ENCODE data around the gene ACTG1.
A peak's percentile ranks its signal among the peaks of the same experiment; 100 is the strongest.

Gene ACTG1

DNA sequence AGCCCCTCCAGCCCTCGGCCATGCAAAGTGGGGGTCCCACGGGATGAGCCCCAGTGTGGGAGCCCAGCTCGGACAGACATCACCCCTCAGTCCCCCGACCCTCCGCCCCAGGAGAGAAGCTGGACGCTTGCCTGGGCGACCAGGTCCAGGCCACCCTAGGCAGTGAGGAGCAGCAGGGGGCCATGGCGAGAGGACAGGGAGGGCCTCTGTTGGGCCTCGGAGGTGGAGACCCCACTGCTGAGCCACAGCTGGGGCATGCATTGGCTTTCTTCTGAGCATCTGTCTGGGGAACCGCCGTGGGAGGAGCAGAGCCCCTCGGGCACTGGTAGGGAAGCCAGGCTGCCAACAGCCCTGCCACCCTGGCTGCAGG, 13.0 kb downstream of the ACTG1 start:
- no peak for DNase-seq (ENCODE audit: extremely low read depth in 1 of 2, low read depth in 1 of 2)

DNA sequence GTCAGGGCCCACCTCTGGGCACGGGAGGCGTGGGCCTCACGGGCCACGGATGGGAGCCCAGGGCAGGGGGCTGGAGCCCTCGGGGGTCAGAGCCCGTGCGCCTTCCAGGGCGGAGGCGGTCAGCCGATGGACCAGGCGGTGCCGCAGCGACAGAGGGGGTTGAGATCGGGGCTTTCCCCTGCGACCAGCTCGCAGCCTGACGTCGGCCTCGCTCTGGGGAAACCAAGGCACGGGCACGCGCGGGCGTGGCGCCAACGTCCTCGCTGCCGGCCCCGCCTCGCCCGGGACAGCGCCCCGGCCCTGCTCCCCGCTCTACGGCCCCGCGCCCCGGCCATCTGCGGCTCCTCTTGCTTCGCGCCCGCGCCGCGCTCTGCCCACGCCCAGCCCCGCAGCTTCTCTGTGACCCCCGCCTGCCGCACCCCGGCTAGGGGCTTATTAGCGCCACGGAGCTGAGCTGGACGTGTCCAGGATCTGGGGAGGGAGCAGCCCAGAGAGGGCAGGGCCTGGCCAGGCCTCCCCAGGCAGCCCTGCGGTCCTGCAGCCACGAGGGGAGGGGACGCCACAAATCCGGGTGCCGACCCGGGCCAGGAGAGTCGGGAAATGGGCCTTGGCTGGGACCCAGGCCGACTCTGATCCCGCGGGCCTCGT, 13.5 kb downstream of the ACTG1 start:
- no peak for DNase-seq (ENCODE audit: extremely low read depth in 1 of 2, low read depth in 1 of 2)

DNA sequence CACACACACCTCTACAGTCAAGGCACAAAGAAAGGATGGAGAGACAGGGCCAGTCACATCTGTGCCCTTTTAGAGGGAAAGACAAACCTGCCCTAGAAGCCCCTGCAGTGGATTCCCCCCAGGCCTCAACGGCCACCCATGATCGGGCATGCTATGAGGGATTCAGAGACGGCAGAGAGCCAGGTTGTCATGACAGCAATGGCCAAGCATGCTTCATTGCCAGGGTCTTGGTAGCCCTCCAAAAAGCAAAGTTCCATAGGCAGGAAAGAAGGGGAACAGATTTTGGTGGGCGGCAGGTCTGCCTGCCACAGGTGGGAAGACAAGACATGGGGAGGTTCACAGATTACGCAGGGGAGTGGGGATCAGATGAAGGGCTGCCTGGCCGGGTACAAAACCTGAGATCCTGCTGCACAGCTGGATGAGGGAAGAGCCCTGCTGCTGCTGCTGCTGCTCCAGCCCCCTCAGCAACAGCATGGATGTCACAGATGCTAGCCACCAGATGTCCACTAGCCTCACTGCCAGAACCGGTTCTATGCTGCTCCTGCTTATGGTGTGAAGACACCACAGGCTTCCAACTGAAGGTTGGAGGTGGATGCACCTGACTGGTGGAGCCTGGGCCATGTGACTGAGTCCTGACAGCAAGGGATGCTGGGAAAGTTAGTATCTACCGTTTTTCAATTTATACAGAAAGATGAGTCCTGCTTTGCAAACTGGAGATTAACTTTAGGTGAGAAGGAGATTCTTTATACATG, 17.8 kb downstream of the ACTG1 start:
- no peak for DNase-seq (ENCODE audit: extremely low read depth in 1 of 2, low read depth in 1 of 2)

DNA sequence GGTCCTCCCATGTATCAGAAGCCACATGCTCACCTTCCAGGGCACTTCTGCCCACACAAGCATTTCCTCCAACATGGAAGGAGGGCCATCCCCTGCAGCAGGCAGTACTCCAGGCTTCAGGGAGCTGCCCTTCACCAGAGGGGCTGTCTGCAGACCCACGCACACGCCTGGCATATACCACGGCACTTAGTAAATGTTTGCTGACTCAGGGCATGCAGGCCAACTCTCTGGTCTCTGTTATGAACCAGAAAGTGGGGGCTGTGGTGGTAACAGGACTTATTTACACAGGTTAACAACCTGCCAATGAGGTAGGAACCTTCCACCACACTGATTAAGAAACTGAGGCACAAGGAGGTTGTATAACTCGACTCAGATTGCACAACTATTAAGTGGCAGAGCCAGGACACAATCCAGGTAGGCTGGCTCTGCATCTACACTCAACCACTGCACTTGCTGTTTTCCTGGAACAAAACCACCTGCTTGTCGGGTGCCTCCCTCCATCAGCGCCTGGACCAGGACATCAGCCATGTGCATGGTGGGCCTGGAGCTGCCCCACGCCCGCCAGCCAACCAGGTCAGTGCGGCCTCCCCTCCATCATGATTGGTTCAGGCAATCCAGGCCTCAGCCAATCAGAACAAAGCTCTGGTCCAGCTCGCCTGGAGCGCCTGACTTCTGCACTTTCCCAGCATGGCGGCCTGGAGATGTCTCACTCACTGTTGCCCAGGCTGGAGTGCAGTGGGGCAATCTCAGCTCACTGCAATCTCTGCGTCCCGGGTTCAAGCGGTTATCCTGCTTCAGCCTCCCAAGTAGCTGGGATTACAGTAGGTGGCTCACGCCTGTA, 19.2 kb downstream of the ACTG1 start:
- no peak for DNase-seq (ENCODE audit: extremely low read depth in 1 of 2, low read depth in 1 of 2)

DNA sequence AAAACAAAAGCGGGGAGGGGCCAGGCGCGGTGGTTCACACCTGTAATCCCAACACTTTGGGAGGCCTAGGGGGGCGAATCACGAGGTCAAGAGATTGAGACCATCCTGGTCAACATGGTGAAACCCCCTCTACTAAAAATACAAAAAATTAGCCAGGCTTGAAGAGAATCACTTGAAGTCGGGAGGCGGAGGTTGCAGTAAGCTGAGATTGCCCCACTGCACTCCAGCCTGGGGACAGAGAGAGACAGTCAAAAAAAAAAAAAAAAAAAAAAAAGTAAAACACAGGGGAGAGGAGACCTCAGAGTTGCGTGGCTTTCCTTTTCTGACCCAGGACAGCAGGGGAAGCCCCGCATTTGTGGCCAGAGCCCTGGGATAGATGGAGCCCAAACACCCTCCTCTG, 19.9 kb downstream of the ACTG1 start:
- no peak for DNase-seq (ENCODE audit: extremely low read depth in 1 of 2, low read depth in 1 of 2)

DNA sequence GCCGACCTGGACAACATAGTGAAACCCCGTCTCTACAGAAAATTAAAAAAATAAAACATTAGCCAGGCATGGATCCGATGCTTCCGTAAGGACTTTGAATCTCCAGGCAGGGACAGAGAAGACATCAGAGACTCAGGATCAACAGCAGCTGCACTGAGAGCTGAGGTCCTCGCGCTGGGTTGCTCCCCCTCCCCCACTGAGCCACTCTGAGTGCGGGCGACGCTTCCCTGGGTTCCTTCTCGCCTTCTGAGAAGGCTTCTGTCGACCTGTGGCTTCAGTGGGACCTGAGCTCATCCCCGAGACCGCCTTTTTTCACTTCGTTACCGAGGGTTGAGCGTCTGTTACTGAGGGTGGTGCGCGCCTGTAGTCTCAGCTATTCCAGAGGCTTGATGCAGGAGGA, 20.4 kb downstream of the ACTG1 start:
- no peak for DNase-seq (ENCODE audit: extremely low read depth in 1 of 2, low read depth in 1 of 2)

DNA sequence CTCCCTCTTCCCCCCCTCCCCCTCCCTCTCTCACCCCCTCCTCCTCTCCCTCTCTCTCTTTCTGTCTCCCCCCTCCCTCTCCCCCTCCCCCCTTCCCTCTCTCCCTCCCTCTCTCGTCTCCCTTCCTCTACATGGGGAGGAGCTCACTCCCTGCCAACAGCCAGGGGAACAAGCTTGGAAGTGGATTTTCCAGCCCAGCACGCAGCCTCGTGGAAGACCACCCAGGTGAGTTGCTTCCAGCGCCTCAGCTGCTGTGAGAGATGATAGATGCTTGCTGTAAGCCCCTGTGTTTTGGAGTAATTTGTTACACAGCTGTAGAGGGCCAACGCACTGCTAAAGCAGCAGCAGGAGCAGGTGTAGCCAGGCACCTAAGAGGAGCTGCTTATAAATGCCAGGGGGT, 20.8 kb downstream of the ACTG1 start:
- DNase-seq (ENCODE audit: extremely low read depth in 1 of 2, low read depth in 1 of 2) = no peak

DNA sequence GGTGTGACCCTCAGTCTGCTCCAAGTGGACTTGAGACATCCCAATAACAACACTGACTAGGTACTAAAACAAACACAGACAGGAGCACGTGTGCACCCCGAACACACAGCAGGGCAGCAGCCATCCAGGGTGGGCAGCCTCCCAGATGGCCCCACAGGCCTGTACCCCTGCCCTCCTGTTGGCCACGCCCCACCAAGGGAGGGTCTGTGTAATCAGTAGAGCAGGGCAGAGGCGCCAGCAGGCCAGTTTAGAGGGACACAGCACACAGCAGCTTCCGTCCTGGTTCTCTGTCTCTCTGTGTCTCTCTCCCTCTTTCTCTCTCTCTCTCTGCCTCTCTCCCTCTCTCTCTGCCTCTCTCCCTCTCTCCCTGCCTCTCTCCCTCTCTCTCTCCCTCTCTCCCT, 21.4 kb downstream of the ACTG1 start:
- DNase-seq (ENCODE audit: extremely low read depth in 1 of 2, low read depth in 1 of 2) = no peak

DNA sequence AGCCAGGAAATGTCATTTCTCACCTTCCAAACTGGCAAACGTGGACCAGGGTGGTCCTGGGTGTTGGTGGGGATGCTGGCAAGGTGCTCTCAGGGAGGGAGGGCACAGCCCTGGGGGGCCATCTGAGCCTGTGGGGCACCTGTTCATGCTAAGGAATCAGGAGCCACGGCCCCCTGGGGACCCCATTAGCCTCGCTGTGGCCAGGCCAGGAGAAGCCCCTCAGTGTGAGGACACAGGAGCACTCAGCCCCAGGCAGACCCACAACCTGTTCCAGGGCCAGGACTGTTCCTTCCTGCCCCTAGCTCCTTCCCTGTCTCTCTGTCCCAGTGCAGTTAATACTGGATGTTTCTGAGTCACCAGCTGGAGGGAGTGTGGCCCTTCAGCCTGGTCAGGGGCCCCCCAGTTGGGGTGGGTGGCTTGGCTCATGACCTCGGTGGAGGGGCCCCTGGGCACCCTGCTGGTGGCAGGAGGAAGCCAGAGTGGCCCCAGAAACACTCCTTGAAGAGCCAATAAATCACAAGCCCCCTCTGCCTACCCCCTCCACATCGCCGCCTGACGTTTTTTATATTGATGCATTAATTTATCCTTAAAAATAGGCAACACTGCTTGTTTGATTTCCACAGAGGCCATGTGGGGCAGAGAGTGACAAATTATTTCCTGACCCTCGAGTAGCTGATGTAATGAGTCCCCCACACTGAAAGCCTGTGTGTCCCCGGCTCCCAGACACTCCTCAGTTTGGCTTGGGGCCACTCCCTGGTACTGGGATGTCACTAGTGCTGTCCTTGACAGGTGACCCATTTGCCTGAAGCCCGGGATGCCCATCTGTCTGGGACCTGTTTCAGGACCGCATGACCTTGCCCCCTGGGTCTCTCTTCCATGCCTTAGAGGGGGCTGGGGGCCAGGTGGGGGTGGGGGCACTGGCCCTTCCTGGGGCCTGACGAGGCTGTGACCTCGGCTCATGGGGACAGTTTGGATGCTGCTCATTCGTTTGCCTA, 22.3 kb downstream of the ACTG1 start:
- DNase-seq (ENCODE audit: extremely low read depth in 1 of 2, low read depth in 1 of 2) = no peak

DNA sequence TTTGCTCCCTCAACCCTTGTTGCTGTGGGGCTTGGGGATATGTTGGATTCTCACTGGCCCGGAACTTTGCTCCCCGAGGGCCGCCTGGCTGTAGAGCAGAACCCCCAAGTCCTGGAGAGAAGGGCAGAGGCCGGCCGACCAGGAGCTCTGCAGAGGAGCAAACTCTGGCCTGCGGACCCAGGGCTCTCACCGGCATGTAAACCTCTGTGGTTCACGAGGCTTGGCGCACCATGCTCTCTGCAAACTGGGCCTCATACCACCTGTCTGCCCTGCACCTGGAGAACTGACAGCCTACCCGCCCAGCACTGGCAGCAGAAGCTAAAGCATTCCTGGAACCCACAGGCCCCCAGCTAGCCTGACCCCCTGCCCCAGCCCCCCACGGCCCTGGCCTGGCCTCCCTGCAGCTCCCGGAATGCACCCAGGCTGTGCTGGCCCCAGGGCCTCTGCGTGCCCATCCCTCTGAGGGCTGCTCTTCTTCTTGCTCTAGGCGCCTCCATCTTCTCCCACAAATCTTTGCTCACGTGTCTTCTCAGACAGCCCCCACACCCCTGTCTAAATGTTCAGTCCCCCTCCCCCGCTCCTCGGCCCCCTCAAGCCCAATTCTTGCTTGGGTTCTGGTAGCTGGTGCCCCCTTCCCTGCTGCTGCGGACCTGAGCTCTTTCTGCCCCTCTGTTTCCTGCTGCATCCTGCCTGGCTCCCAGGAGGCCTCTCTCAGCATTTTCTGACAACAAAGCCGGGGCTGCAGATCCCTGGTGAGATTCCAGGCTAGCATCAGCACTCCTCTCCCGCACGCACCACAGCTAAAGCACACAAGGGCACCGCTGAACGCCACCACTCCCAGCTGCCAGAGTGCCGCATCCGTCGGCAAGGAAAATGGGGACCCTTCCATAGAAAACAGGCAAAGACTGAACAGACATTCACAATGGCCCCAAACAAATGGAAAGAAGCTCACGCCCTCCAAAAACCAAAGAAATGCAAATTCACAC, 23.3 kb downstream of the ACTG1 start:
- DNase-seq (ENCODE audit: extremely low read depth in 1 of 2, low read depth in 1 of 2) = no peak

DNA sequence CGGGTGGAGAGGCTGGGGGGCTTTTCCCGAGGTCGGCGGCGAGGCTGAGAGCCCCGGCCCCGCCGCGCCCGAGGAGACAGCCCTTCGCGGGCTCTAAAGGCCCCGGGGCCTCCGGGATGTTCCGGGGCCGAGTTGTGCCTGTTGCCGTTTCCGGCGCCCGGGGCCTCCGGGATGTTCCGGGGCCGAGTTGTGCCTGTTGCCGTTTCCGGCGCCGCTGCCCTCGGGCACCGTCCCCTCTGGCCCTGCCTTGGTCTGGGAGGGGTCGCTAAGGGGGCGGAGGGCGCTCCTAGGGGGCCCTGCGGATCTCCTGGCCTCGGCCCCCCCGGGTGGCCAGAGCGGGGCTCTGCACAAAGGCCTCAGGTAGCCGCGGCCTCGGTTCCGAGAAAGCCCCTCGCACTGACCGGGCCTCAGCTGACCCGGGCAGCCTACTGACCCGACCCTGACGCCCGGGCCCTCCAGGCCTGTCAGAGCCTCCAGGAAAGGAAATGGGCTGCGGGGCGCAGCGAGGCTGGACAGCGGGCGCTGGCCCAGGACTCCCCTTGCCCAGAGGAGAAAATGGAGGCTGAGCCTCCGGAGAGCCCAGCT, 24.2 kb downstream of the ACTG1 start:
- no peak for DNase-seq (ENCODE audit: extremely low read depth in 1 of 2, low read depth in 1 of 2)

DNA sequence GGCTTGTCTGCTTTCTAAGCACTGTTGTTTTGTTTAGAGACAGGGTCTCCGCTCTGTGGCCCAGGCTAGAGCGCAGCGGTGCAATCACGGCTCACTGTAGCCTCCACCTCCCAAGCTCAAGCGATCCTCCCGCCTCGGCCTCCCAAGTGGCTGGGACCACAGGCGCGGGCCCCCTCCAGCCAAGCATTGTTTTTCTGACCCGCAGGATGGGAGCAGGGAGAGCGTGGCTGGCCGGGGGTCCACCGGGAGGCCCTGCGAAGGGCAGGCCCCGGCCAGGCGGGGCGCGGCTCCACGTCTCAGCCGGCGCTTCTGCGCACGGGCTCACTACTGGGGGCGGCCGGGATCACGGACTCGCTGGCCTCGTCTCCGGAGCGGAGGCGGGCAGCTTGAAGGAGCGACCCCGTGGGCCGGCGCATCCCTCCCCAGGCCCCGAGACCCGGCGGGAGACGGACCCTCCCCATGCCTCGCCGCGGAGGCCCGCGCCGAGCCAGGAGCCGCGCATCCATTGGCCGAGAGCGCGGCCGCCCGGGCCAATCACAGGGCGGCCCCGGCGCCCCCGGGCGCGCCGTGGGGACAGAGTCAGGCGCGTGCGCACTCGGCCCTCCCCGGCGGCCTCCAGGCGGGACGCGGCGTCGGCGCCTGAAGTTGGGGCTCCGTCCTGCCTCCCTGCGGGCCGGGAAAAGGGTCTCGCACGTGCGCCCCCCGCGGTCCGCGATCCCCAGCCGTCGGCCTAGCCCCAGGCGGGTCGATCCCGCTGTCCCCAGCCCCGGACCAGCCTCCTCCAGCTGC, 24.9 kb downstream of the ACTG1 start:
- peak; percentile 59 to 60 for DNase-seq (ENCODE audit: extremely low read depth in 1 of 2, low read depth in 1 of 2)

DNA sequence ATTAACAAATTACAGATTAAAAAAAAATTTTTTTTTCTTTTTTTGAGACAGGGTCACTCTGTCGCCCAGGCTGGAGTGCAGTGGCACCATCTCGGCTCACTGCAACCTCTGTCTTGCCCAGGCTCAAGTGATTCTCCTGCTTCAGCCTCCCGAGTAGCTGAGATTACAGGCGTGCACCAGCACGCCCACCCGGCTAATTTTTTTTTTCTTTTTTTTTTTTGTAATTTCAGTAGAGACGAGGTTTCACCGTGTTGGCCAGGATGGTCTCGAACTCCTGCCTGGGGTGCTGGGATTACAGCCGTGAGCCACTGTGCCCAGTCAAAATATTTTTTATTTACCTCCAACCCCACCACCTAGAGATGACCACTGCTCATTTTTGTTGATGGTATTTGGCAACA, 25.5 kb downstream of the ACTG1 start:
- no peak for DNase-seq (ENCODE audit: extremely low read depth in 1 of 2, low read depth in 1 of 2)

DNA sequence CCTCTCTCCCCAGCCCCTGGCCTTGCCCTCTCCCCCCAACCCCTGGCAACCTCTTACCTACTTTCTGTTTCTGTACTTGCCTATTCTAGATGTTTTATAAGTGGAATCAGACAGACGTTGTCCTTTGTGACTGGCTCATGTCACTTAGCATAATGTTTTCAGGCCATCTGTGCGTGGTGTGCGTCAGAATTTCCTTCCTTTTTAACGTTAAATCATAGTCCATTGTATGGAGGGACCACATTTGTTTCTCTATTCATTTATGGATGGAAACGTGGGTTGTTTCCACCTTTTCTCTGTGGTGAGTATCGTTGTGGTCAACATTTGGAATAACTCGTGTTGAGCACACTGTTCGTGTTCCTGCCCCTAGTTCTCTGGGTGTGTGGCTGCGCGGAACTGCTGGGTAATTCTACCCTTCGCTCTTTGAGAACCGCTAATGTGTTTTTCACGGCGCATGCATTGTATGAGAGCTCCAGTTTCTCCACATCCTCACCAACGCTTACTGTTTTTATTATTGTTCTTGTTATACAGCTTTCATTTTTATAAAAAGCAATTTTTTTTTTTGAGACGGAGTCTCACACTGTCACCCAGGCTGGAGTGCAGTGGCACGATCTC, 26.3 kb downstream of the ACTG1 start:
- DNase-seq (ENCODE audit: extremely low read depth in 1 of 2, low read depth in 1 of 2) = no peak

DNA sequence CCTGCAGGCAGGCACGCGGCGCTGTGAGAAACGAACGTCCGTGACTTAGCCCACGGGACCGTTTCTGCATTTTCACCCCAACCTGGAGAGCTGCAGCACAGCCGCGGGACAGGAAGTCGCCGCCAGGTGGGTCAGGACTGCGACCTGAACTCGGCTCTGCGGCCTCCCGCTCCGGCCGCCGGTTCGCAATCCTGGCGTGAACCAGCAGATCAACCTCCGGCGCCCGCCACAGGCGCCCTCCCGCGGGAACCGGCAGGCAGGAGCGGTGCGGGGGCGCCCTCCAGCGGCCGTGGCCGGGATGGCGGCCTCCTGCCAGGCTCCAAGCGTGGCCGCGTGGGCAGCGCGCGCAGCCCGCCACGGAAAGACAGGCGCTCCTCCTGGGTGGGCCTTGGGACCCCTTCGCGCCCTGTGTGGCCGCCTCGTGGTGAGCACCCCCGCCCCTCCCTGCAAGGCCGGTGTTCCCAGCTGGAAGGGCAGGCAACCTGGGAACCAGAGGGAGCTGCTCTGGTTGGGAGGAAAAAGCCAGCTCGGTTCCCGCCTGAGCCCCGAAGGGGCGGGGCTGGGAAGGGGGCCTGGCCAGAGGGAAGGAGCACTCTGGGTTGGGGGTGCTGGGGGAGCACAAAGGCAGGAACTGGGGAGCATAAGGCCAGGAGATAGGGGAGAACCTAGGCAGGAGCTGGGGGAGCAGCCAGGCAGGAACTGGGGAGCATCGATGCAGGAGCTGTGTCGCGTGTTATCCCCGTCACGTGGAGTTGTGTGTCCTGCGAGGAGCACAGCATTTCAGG, 28.2 kb downstream of the ACTG1 start:
- DNase-seq (ENCODE audit: extremely low read depth in 1 of 2, low read depth in 1 of 2) = peak; percentile 76 to 78

DNA sequence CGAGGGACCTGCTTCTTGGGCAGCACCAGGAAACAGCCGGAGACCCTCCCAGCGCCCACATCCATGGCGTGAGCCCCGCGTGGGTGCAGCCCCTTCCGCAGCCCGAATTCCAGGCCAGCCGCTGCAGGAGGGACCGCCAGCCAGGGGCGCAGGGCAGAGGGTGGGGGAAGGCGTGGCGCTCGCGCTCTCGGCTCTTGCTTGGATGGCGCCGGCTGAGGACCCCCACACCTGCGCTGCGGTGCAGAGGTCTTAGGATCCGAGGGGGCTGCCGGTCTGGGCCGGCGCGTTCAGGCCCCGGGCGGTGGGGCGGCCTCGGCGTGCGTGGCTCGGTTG, 28.8 kb downstream of the ACTG1 start:
- DNase-seq (ENCODE audit: extremely low read depth in 1 of 2, low read depth in 1 of 2) = no peak
